ENCODE data around the gene LAMA3.

- TF ChIP-seq NONO (IDR thresholded peaks at IDR 0.05) (no peak), NONO (CRISPR knock-in tag; conservative IDR thresholded peaks at IDR 0.05) (no peak), RXRA (CRISPR knock-in tag; IDR thresholded peaks at IDR 0.05) (no peak), ZNF615 (CRISPR knock-in tag; IDR thresholded peaks at IDR 0.05; ENCODE audit: borderline replicate concordance) (no peak), ZNF275 (CRISPR knock-in tag; IDR thresholded peaks at IDR 0.05; ENCODE audit: borderline replicate concordance) (no peak), FOXO4 (CRISPR knock-in tag; conservative IDR thresholded peaks at IDR 0.05) (no peak), SSRP1 (CRISPR knock-in tag; IDR thresholded peaks at IDR 0.05) (no peak), NFATC3 (CRISPR knock-in tag; IDR thresholded peaks at IDR 0.05) (no peak)
These were observed 243.3 kb downstream of the LAMA3 start for GRCh38 chr18:23932385-23933067.
